Measurements from ENCODE around the gene CCKAR. TPM values are rescaled to one million over a fixed set of nuclear protein-coding genes. Genes with fewer than 3 reads are reported as not detected.

The CCKAR gene, protein sequence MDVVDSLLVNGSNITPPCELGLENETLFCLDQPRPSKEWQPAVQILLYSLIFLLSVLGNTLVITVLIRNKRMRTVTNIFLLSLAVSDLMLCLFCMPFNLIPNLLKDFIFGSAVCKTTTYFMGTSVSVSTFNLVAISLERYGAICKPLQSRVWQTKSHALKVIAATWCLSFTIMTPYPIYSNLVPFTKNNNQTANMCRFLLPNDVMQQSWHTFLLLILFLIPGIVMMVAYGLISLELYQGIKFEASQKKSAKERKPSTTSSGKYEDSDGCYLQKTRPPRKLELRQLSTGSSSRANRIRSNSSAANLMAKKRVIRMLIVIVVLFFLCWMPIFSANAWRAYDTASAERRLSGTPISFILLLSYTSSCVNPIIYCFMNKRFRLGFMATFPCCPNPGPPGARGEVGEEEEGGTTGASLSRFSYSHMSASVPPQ
- not detected in 2 replicates for total RNA-seq (2014; rRNA removed; shearing (Covaris generic))
- polyA plus RNA-seq (2015; cell fraction: cytosol; rRNA removed): not detected in 2 replicates
- 0.17 TPM in 1 of 2 replicates, not detected in the other for polyA plus RNA-seq (2015; cell fraction: nucleus; rRNA removed)

DNA sequence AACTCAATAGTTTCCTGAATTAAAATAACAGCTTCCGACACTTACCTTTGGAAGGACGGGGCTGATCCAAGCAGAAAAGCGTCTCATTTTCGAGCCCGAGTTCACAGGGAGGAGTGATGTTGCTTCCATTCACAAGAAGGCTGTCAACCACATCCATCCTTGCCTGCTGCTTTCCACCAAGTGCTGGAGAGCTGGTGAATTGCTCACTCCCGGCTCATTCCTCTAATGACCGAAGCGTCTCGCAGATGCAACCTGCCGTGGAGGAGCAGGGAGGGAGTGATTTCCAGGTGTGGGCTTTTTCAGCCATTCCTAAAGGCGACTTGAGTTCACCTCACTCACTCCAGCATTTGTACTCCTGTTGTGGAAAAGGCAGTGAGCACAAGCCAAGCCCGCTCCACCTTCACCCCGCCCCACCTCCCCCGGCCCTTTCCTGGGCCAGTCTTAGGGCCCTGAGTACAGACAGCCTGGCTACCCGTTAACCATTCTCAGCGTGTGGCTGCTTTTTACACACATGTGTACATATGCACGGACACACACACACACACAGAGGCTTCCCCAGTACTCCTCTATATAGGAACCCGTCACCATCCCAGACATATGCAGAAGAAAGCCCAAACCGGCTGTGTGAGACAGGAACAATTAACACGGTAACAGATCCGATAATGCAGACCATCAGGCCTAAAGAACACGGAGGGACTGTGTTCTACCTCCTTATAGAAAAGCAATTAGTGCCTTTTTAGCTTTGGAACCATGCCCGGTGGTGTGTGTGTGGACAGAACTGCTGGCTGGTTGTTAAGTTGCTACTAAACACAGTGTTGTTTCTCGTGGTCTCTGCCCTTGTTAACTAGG, at the start of gene CCKAR:
TSS of gene CCKAR (minus strand) at position 374 of the 849 bp plus-strand sequence. CDS start at position 157, 217 bp downstream.
- DNase-seq (ENCODE audit: low read depth, low spot score): no peak
- in situ Hi-C loops (cut with HindIII; ENCODE audit: low pct_unique_long_range_greater_than_20kb, low sequenced_read_pairs): no loop called here

DNA sequence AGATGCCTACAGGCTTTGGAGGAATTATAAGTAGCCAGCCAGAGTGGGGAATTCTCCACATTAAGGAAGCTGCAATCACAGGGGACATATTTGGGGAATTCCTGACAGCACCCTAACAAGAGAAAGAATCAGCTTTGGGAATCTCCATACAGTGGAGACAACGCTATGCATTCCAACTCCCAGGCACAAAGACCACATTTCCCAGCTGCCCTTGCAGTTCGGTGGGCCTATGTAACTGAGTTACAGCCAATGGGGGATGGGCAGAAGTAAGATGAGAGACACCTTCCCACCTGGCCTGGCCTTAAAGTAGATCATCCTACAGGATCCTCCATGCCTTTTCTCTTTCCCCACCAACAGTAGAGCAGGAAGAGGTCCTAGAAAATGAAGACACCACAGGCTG, 43.4 kb upstream of the CCKAR start:
- in situ Hi-C loops (cut with HindIII; ENCODE audit: low pct_unique_long_range_greater_than_20kb, low sequenced_read_pairs): no loop called here
- DNase-seq (ENCODE audit: low read depth, low spot score): no peak

DNA sequence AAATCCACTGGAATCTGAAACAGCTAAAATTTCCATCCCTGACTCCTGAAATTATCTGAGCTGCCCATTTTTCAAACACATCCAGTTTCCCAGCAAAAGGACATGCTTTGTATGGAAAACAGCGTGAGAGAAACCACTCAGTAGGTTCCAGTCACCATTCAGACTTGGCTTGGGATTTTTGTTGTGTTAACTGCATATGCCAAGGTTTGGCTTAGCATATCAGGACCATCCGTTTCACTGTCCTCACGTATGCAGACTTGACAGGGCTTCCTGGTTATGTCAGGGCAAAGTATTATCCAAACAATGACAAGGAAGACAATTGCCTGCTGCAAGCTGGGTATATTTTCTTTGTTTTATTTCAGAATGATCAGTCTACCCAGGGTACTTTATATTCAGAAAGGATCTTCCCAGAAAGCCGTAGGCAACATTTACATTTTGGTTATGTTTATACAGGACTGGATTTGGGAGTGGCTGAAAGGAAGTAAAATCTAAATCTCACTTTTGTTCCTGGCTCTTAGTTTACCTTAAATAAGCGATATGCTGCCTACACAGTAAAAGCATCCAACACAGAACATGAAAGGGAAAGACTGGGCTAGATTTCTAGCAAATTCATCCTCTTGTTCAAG, 41.3 kb upstream of the CCKAR start:
- in situ Hi-C loops (cut with HindIII; ENCODE audit: low pct_unique_long_range_greater_than_20kb, low sequenced_read_pairs): no loop called here
- no peak for DNase-seq (ENCODE audit: low read depth, low spot score)

DNA sequence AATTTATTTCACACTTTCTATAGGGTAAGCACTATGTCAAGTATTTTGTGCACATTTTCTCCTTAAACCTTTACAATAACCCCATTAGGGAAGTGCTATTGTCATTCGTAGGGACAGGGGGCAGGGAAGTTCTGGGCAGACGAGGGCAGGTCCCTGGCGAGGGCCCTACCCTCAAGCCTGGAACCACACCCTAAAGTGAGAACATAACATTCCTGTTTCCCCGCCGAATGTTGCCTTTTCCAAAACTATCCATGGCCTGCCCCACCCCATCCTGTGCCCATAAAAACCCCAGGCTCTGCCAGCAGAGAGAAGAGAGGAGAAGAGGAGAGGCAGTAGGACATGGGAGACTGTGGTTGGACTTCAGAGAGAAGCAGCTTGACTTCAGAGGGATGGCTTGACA, 39.8 kb upstream of the CCKAR start:
- no peak for DNase-seq (ENCODE audit: low read depth, low spot score)
- in situ Hi-C loops (cut with HindIII; ENCODE audit: low pct_unique_long_range_greater_than_20kb, low sequenced_read_pairs): no loop called here

DNA sequence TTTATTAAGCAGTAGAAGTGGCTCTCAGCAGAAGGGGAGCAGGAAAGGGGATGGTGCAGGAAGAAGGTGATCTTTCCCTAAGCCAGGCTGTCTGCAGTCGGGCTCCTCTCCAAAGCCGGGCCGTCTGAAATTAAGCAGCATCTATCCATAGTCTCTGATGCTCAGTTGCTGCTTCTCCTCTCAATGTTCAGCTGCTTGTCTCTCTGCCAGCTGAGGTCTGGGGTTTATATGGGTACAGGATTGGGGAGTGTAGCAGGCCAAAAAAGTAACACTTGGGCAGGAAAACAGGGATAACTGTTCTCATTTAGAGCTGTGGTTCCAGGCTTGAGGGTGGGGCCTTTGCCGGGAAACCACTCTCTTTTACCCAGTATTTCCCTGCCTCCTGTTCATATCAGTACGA, 39.2 kb upstream of the CCKAR start:
- in situ Hi-C loops (cut with HindIII; ENCODE audit: low pct_unique_long_range_greater_than_20kb, low sequenced_read_pairs): no loop called here
- DNase-seq (ENCODE audit: low read depth, low spot score): no peak

DNA sequence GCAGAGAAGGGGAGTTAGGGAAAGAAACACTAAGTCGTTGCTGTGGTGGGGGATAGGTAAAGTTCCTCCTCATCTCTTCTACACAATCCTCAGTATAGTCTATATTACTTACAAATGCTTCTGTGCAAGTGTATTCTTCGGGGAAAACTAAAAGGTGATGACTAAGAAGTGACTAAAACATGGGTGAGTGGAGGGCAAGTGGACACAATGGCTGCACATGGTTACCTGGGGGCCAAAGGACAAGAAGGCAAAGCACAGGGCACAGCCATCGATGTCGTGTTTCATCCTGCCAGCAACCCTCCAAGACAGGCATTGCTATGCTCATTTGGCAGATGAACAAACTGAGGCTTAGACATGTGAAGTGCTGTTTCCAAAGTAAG, 35.5 kb upstream of the CCKAR start:
- no peak for DNase-seq (ENCODE audit: low read depth, low spot score)
- in situ Hi-C loops (cut with HindIII; ENCODE audit: low pct_unique_long_range_greater_than_20kb, low sequenced_read_pairs): no loop called here

DNA sequence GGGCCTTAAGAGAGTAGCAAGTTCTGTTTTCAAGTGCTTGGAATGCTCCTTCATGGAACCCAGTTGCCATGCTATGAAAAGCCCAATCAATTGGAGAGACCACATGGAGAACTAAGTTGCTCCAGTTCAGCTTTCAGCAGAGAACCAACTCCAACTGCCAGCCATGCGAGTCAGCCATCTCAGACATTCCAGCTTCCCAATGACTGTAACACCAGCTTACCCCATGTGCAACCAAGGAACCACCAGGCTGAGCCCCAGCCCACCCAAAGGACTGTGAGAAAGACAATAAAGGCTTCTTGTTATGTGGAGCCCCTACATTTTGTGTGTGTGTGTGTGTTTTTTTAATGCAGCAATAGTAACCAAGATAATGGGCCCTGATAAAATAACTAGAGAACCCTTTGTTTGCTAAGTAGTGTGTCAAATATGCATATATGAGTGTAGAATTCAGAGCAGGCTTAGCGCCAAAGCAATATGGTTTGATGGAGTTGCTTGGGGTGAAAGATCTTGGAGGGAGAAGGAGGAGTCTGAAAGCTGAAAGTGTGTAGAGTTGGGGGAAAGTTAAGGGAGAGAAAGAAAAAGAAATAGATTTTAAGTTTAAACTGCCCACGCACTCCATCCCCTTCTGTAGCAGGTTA, 35.0 kb upstream of the CCKAR start:
- in situ Hi-C loops (cut with HindIII; ENCODE audit: low pct_unique_long_range_greater_than_20kb, low sequenced_read_pairs): no loop called here
- DNase-seq (ENCODE audit: low read depth, low spot score): no peak

DNA sequence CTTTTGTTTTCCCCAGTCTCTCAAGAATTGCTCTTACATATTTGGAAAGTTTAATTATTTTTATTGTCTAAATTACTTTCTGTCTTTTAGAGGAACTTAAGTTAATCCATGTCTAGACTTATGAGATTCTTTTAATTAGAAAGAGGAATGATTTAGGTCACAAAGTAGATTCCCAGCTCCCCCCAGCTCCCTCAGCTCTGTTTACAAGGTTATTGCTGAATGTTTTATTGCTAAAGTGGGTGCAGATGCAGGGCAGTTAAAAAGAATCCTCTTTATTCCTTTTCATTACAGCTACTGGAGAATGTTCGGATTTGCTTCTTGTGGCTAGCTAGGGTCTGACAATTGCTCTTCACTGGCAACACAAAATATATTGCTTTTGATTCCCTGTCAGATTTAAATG, 33.7 kb upstream of the CCKAR start:
- no peak for DNase-seq (ENCODE audit: low read depth, low spot score)
- in situ Hi-C loops (cut with HindIII; ENCODE audit: low pct_unique_long_range_greater_than_20kb, low sequenced_read_pairs): no loop called here

DNA sequence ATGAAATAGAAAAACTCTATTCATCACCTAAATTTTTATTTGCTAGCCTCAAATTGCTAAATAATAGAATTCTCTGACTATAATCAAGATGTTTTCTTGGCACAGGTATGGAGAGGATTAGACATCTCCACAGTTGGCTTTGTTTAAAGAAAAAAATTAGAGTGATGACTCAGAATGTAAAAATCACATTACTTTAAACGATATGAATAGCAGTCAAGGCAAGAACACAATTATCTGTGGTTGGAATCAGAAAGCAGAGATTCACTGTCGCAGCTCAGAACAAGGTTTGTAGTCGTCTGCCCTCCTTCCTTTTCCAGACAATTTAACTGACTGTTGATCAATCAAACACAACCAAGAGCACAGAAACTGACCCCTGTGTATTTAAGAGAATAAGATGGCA, 32.2 kb upstream of the CCKAR start:
- no peak for DNase-seq (ENCODE audit: low read depth, low spot score)
- in situ Hi-C loops (cut with HindIII; ENCODE audit: low pct_unique_long_range_greater_than_20kb, low sequenced_read_pairs): no loop called here

DNA sequence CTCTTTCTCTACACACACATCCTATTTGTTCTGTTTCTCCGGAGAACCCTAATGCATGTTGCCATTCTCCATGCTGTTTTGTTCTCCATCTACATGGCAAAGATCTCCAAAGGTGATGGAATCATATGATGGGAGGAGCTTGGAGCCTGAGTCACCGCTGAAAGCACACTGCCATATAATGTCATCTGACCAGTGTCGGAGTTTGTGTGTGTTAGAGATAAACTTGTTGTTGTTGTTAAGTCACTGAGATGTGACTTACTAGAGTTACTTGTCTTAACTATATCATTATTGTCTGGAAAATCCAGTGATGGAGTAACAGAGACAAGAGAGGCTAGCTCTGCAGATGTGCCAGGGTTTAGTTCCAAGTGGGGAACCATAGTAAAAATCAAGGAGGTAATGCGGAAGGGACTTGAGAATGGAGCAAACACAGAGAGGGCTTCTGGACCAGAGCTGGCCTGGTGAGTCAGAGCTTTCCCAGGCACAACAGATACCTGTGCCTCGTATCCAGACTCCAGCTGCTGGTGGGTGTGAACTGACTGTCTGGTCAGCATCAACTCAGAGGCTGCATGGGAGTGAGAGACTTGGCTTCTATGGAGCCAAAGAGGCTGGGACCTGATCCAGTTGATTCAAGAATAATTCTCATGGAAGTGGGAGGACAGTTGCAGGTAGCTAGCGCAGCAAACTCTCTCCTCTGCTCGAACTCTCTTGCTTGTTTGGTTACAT, 30.6 kb upstream of the CCKAR start:
- in situ Hi-C loops (cut with HindIII; ENCODE audit: low pct_unique_long_range_greater_than_20kb, low sequenced_read_pairs): no loop called here
- no peak for DNase-seq (ENCODE audit: low read depth, low spot score)

DNA sequence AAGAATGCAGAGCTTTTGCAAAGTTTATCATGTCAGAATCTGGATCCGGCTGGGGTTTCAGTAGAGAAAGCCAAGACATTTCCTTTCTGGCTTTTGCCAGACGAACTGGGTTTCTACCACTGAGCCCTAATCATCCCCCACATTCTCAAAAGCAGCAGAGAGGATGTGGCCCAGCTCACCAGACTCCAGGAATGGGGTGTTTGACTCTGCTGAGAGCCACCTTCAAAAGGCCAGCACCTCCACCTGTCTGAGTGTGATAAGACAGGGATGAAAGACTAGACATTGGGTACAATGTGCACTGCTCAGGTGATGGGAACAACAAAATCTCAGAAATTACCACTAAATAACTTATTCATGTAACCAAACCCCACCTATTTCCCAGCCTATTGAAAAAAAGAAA, 25.7 kb upstream of the CCKAR start:
- no peak for DNase-seq (ENCODE audit: low read depth, low spot score)
- in situ Hi-C loops (cut with HindIII; ENCODE audit: low pct_unique_long_range_greater_than_20kb, low sequenced_read_pairs): no loop called here

DNA sequence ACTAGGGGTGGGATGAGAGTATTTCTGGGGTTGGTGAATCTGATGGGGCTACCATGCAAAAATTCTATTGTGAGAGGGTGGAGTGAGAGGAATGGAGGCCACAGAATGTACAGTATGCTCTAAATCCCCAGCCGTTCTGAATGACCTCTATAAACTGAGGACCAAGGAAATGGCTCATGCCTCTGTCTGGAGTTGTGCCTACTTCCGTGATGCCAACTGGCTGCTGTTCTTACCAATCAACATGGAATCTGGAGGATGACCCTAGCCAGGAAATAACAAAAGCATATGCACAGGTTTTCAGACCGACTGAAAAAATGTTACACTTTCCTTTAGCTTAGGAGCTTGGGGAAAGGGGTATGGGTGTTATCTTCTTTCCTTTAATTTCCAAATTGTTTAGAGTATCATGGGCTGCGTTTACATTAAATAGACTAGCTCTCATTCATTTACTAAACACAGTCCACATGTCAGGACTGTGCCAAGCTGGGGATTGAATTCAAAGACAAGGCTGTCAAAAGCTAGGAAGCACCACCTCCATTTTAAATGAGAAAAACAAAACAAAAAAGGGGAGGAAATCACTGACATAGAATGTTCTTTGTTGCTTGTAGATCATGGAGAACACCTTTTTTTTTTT, 20.2 kb upstream of the CCKAR start:
- no peak for DNase-seq (ENCODE audit: low read depth, low spot score)
- in situ Hi-C loops (cut with HindIII; ENCODE audit: low pct_unique_long_range_greater_than_20kb, low sequenced_read_pairs): no loop called here

DNA sequence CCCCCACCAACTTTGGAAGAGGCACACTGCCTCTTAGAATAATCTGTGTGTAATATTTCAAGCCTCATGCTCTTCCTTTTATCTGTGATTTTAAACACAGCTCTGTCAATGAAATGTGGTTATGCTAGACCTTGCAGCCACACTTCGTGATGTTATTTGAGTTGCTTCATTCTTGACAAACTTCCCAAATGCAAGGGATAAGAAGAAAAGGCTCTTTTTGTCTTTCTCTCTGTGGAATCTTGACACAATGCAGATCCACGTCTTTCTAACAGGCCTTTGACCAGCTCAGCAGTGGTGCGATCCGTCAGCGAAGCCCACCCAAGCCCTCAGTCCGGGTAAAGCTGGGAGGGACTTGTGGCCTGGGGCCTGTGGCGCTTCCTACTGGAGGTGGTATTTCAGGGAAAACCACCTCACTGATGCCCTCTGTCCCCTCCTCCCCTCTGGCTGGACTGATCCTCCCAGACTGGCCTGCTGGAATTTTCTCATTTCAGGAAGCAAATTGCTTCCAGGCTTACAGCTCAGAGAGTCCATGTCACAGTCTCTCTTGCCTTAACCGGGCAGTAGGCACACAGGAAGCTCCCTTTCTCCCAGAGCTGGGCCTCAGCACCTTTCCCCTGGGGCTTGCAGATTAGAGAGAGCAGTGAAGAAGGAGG, 19.5 kb upstream of the CCKAR start:
- in situ Hi-C loops (cut with HindIII; ENCODE audit: low pct_unique_long_range_greater_than_20kb, low sequenced_read_pairs): no loop called here
- no peak for DNase-seq (ENCODE audit: low read depth, low spot score)

DNA sequence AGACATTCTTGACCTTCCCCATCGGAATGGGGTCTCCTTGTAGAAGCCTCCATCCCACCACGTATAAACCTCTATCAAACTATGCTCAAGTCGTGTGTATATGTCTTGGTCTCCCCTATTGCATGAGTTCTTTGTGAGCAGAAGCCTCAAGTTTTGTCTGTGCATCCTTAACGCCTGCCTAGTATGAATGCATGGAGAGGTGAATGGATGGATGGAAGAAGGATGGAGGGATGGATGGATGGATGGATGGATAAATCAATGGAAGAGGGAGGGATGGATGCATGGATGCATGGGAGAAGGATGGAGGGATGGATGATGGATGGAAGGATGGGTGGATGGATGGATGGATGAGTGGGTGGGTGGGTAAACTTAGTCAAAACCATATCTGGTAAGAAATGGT, 17.0 kb upstream of the CCKAR start:
- in situ Hi-C loops (cut with HindIII; ENCODE audit: low pct_unique_long_range_greater_than_20kb, low sequenced_read_pairs): no loop called here
- no peak for DNase-seq (ENCODE audit: low read depth, low spot score)

DNA sequence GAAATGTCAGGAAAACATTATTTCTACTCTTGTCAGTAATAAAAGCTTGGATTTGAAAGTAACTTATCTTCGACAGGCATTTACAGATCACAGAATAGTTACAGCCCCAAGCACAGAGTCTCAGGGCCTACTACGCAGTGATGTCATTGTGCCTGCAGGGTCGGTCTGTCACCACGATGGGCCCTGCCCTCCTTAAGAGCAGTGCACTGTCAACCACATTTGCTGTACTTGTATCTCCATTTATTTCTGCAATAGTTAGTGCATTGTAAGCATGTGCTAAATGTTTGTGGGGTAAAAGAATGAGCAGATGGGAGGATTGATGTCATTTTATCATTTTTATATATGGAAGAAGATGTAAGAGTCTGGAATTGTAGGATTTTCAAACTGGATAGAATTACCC, 13.6 kb upstream of the CCKAR start:
- in situ Hi-C loops (cut with HindIII; ENCODE audit: low pct_unique_long_range_greater_than_20kb, low sequenced_read_pairs): no loop called here
- no peak for DNase-seq (ENCODE audit: low read depth, low spot score)

DNA sequence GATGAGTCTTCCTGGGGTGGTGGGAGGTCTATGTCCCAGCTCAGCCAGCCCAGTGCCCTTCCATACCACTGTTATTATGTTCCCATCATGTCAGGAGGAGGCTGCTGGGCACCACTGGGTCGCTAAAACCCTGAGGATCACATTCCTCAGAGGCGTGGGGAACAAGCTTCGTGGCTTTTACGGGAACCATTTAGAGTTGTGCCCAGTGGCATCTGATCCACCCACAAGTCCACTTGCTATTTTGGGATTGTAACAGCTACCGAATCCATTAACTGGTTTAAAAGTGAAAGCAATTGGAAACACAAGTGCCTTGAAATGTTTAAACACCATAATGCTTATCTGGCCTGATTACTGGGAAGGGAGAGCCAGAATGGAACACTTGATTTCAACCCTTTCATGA, 13.1 kb upstream of the CCKAR start:
- no peak for DNase-seq (ENCODE audit: low read depth, low spot score)
- in situ Hi-C loops (cut with HindIII; ENCODE audit: low pct_unique_long_range_greater_than_20kb, low sequenced_read_pairs): no loop called here

Data from SK-MEL-5 (cell line).